22Rv1 (cell line): ENCODE data around the gene LRSAM1.

Experiments
- ZFX ChIP-seq: fragments of 450-650 bp; IDR thresholded peaks from 2 replicates; pipeline ENCODE4 v1.6.1; 2017; ENCODE audit warnings: antibody characterized with exemption, borderline replicate concordance
- TF ChIP-seq, protein P1 (sequence below): fragments of 450-650 bp; IDR thresholded peaks from 2 replicates; pipeline ENCODE4 v1.5.1; 2017; ENCODE audit warnings: mild to moderate bottlenecking

DNA sequence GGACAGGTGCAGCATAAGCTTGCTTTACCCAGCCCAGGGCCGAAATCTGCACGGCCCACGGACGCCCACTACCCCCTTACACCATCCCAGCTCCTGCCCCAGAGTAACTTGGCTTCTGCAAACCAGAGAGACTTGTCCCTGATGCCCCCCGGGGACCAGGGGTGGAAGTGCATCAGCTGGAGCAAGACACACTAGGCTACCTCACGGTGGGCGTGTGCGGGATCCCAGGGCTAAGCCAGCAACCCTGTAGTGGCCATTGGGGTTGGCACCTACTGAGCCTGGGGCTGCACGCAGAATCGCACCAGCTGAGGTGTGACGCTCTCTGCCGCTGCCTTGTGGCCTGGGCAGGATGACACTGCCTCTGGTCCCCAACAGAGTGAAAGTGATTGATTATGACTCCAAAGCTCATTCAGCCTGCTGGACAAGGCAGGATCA, 33.3 kb upstream of the LRSAM1 start:
- TF ChIP-seq, protein P1, sequence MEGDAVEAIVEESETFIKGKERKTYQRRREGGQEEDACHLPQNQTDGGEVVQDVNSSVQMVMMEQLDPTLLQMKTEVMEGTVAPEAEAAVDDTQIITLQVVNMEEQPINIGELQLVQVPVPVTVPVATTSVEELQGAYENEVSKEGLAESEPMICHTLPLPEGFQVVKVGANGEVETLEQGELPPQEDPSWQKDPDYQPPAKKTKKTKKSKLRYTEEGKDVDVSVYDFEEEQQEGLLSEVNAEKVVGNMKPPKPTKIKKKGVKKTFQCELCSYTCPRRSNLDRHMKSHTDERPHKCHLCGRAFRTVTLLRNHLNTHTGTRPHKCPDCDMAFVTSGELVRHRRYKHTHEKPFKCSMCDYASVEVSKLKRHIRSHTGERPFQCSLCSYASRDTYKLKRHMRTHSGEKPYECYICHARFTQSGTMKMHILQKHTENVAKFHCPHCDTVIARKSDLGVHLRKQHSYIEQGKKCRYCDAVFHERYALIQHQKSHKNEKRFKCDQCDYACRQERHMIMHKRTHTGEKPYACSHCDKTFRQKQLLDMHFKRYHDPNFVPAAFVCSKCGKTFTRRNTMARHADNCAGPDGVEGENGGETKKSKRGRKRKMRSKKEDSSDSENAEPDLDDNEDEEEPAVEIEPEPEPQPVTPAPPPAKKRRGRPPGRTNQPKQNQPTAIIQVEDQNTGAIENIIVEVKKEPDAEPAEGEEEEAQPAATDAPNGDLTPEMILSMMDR = peak; percentile 48
- TF ChIP-seq ZFX = no peak
